T follicular helper cell (primary cell): ENCODE measurements around the gene KRTAP4-9.
"Not testable (repeated sequence)": the region's sequence is repeated elsewhere in the genome, so short reads cannot be mapped to it uniquely, and the experiment has no call there.

Source experiments
- DNase-seq: peaks from one replicate; pipeline ENCODE4 v3.0.0-alpha.2; 2020; ENCODE audit warnings: low read depth
- total RNA-seq, 2 experiments: gene quantifications; one replicate each; lab custom pipeline; 2026; lab: John Stamatoyannopoulos, UW

Gene KRTAP4-9
- total RNA-seq: 0 reads per million in 2 experiments

- DNase-seq: not testable (repeated sequence)
Observed at GRCh38 chr17:41105347-41105746, at the start of gene KRTAP4-9. TSS of gene KRTAP4-9 (plus strand) at chr17:41105389. CDS start at chr17:41105389, 0 bp downstream.

GRCh38 chr17:41057547-41057946 lies 47.6 kb upstream of the KRTAP4-9 start:
- DNase-seq: no peak

- no peak for DNase-seq
Observed at GRCh38 chr17:41058741-41059140, 46.4 kb upstream of the KRTAP4-9 start.

DNA sequence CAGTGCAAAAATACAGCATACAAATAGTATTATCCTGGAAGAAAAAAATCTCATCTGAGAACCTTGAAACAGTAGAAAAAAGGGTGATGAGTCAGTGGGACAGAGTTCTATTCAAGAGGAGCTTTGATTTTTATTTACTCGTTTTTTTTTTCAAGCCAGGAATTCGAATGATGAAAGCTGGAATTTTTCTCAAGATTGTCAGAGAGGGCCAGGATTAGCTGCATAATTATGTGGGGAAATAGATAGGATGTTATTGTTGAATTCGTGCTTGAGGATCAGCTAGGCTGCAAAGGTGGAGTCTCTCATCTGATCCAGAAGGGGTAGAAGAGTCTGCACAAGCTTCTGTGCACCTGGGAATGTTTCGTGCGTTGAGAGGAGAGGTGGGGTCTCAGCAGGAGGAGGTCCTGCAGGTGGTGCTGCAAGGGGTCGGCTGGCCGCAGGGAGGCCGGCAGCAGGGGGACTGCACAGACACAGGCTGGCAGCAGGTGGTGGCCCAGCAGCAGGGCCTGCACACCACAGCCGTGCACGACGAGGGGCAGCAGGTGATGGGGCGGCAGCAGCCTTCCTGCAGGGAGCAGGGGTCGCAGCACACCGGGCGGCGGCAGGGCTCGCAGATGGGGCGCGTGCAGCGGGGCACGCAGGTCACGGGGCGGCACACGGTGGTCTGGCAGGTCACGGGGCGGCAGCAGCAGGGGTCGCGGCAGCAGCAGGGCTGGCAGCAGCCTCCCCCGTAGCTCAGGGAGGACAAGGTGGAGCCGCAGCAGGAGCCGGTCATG lies 45.7 kb upstream of the KRTAP4-9 start:
- DNase-seq: not testable (repeated sequence)

GRCh38 chr17:41060052-41060604 lies 45.1 kb upstream of the KRTAP4-9 start, which contains the start of gene KRTAP2-3:
TSS of gene KRTAP2-3 (minus strand) at chr17:41060114. CDS start at chr17:41060050, 64 bp downstream.
- no peak for DNase-seq

- no peak for DNase-seq
Observed at GRCh38 chr17:41061964-41062363, 43.2 kb upstream of the KRTAP4-9 start.

- DNase-seq: no peak
Observed at GRCh38 chr17:41063449-41063848, 41.7 kb upstream of the KRTAP4-9 start.

GRCh38 chr17:41064301-41064700 lies 40.9 kb upstream of the KRTAP4-9 start:
- no peak for DNase-seq

- DNase-seq: not testable (repeated sequence)
Observed at GRCh38 chr17:41065016-41065689, 40.0 kb upstream of the KRTAP4-9 start.

DNA sequence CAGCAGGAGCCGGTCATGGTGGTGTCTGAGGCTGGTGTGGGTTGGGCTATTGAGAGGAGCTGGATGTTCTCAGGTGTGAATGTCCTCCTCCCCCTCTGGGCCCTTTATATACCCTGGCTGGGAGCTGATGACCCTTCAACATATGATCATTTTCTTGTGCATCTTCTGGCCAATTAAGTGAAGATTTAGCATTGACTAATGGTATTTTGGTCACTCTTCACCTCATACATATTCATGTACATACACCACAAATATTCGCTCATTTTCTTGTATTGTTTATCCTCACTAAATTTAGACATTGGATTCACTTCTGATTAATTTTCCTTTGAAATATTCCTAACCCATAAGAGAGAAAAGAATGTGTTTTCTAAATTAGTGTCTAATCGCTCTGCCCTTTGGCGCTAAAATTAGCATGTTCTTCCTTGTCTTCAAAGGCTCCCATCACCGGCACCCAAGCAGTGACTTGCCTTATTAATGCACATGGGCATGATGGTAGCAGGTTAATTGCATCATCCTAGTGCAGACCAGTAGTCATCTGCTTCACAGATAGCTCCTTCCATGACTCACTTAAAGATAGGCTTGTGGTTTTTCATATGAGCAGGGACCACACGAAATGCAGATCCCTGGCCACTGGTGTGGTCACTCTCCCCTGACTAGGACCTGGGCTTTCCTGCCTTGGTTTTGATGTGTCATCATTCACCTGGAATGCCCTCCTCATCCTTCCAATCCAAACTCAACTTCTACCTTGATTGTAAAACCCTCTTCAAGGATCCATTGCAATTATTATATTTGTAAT lies 39.2 kb upstream of the KRTAP4-9 start, which contains the start of gene KRTAP2-4:
KRTAP2-4 (minus strand) TSS at position 51 of the 796 bp plus-strand sequence; CDS start at position 17, 34 bp downstream.
- DNase-seq: no peak

DNA sequence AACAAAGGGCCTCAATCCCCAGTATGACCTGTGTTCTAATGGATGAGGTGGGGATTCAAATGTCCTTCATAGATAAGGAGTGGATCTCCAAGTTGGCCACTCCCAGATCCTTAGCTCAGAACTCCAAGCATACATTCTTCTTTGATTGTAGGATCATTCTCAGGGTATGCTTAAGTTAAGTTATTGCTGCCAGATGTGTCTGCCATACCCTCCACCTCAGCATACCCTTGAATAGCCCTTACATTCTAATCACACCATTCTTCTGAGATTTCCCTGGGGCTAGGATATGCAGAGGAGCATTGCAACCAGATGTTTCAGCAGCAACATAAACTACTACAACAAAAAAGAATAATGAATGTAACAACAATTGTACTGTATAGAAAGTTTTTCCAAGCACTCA lies 37.9 kb upstream of the KRTAP4-9 start:
- no peak for DNase-seq

DNA sequence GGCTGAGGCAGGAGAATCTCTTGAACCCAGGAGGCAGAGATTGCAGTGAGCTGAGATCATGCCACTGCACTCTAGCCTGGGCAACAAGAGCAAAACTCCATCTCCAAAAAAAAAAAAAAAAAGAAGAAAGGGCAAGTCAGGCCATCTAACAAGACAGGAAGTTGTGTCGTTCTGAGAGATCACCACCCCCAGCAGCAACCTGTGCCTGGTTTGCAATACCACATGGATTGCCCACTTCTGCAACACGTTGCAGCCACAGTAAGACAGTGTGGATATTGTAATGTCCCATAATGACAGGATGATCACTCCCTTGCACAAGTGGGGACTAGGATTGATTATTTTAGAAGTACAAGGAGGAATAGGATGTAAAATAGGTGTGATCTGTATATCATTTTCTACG lies 36.2 kb upstream of the KRTAP4-9 start:
- no peak for DNase-seq

DNA sequence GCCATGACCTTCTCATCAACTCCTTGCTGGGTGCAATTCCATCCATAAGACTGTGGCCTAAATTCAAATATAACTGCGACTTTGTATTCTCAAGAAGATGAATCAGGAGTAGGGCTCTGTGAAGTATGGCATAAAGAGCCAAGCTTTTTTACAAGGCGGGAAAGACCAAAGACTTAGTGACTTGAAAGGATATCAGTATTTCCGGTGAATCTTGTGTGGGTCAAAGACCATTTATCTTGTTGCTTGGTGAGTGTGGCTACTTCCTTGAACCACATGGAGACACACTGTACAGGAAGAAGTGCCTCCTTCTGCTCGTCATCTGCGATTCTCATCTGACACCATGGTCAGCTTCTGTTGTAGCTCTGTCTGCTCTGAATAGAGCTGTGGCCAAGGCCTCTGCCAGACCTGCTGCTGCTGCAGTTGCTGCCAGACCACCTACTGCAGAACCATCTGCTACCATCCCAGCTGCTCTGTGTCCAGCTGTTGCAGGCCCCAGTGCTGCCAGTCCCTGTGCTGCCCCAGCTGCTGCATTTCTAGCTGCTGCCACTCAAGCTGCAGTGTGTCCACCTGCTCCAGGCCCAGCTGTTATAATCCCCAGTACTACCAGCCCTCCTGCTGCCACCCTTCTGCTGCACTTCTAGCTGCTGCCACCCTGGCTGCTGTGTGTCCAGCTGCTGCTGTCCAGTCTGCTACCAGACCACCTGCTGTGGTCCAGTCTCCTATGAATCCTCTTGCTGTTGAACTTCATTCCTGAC lies 33.4 kb upstream of the KRTAP4-9 start:
- no peak for DNase-seq

DNA sequence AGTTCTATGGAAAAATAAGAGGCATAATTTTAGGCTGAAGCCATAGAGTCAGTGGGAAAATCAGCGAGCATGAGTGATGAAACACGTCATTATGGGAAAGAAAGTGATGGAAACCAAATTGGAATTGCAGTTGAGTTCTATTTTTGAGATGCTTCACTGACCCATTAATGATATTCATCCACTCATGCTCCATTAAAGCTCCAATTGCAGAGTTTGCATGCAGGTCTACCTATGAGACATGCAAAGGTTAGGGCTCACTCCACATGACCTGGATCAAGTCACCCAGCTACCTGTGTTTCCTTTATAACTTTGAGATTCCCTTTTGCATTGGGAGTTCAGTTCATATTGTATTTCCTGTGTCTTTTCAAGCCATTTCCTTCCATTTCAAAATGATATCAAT lies 31.5 kb upstream of the KRTAP4-9 start:
- DNase-seq: no peak

GRCh38 chr17:41076788-41077187 lies 28.4 kb upstream of the KRTAP4-9 start:
- no peak for DNase-seq

DNA sequence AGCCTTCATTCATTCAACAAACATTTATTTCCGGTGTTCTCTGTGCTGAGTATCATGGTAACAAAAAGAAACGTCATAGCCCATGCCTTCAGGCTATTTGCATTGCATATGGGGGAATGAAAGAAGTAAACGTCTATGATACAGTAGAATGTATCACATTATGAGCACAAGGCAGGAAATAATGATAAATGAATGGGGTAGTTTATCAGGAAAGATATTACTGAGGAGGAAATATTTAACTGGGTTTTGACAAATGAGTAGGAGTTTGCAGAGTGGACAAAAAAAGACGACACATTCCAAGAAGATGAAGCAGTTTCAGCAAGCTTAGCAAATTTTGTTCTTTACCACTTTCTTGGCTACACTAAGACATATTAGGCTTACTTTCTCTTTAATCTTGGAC lies 22.6 kb upstream of the KRTAP4-9 start:
- no peak for DNase-seq

- DNase-seq: not testable (repeated sequence)
Observed at GRCh38 chr17:41083427-41083826, 21.8 kb upstream of the KRTAP4-9 start.

DNA sequence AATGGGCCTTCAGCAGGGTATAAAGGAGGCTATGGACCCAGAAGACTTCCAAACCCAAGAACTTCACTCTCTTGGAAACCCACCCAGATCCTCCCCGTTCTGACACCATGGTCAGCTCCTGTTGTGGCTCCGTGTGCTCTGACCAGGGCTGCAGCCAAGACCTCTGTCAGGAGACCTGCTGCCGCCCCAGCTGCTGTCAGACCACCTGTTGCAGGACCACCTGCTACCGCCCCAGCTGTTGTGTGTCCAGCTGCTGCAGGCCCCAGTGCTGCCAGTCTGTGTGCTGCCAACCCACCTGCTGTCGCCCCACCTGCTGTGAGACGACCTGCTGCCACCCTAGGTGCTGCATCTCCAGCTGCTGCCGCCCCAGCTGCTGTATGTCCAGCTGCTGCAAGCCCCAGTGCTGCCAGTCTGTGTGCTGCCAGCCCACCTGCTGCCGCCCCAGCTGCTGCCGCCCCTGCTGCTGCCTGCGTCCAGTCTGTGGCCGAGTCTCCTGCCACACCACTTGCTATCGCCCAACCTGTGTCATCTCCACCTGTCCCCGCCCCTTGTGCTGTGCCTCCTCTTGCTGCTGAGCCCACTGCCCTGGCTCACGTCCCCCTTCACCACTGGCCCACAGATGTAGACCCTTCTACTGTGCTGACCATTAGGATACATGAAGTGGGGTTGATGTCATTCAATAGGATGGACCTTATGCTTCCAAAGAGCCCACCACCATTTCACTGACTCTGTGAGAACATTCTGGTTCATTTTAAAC lies 20.9 kb upstream of the KRTAP4-9 start, which contains the start of gene KRTAP4-7:
KRTAP4-7 (plus strand) TSS at position 51 of the 757 bp plus-strand sequence; CDS start at position 108, 57 bp downstream.
- DNase-seq: not testable (repeated sequence)

DNA sequence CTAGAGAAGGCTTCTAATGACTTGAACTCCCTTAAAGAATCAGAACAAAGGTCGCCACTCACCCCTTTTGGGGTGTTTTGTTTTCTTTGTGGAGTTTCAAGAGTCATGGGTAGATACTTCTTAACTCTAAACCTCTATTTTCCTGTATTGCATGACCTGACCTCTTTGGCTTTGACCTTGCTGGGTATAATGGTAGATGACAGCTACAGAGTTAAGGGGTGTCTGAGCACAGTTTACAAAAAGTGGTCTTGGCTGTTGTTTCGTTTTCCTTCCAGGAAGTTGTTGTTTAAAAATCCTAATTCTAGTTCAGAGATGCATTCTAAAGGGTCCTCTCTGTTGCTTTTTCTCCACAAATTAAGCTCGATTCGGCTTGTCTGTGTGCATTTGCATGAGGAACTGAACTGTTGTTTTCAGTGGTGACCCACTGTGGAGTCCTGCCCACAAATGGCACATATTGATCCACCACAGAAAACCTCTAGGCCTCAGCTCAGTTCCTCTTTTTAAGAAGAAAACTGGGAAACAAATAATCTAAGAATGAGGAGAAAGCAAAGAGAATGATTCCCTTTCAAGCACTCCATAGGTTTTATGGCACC lies 16.3 kb upstream of the KRTAP4-9 start:
- DNase-seq: not testable (repeated sequence)

DNA sequence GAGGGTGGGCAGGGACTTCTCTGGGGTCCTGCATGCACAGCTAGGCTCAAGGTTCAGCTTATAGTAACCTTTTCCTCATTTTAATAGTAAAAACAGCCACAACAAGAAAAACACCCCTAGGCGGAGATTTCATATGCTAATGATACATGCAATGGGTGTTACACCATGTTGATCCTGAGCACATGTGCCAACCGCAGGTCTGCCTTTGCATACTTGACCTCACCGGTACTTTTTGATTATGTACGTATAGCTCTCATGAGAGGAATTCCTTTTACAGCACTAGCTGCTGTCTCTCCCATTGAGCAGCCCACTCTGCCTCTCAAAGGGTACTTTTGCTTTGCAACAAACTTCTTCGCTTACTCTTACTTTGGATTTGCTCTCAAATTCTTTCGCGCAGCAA lies 9.1 kb upstream of the KRTAP4-9 start:
- DNase-seq: no peak
